B cell (primary cell): ENCODE data around the gene CABP5.

Experiments used
- CTCF ChIP-seq: fragments of 200-600 bp; IDR thresholded peaks from one replicate; pipeline ENCODE4 v1.8.0; 2022; ENCODE audit warnings: antibody characterized with exemption, mild to moderate bottlenecking
- EZH2 ChIP-seq: IDR thresholded peaks from 2 replicates; pipeline ENCODE4 v1.6.1; 2012; ENCODE audit warnings: borderline replicate concordance, low read depth, mild to moderate bottlenecking, moderate library complexity, low read length; ENCODE audit not compliant: insufficient read depth, poor library complexity, severe bottlenecking

- TF ChIP-seq CTCF (no peak), EZH2 (no peak)
Observed at GRCh38 chr19:48061401-48062344, 17.8 kb upstream of the CABP5 start.
